Measurements from ENCODE around the gene AGPAT1. TPM values are rescaled to one million over a fixed set of nuclear protein-coding genes. Genes with fewer than 3 reads are reported as not detected.

AGPAT1 gene
- total RNA-seq, 1 experiment from 2014 or later = 82.3 TPM

- peak; percentile 26 for DNase-seq (ENCODE audit: low read depth)
Observed at GRCh38 chr6:32168807-32169591, 6.9 kb downstream of the AGPAT1 start.

- DNase-seq (ENCODE audit: low read depth) = no peak
Observed at GRCh38 chr6:32168350-32168749, 7.5 kb downstream of the AGPAT1 start.

GRCh38 chr6:32167761-32168262, 8.1 kb downstream of the AGPAT1 start:
- no peak for DNase-seq (ENCODE audit: low read depth)

- DNase-seq (ENCODE audit: low read depth) = no peak
Observed at GRCh38 chr6:32167154-32167760, 8.6 kb downstream of the AGPAT1 start.

GRCh38 chr6:32166411-32167061, 9.3 kb downstream of the AGPAT1 start:
- no peak for DNase-seq (ENCODE audit: low read depth)

GRCh38 chr6:32164295-32164694, 11.6 kb downstream of the AGPAT1 start, which contains the start of gene EGFL8:
EGFL8 (plus strand) TSS chr6:32164595; CDS start chr6:32166166, 1,571 bp downstream.
- no peak for DNase-seq (ENCODE audit: low read depth)

- peak; percentile 53 for DNase-seq (ENCODE audit: low read depth)
Observed at GRCh38 chr6:32163559-32164258, 12.2 kb downstream of the AGPAT1 start.

- DNase-seq (ENCODE audit: low read depth) = no peak
Observed at GRCh38 chr6:32158052-32158451, 17.8 kb downstream of the AGPAT1 start.

- no peak for DNase-seq (ENCODE audit: low read depth)
Observed at GRCh38 chr6:32156891-32157290, 19.0 kb downstream of the AGPAT1 start.

GRCh38 chr6:32154514-32155161, 21.2 kb downstream of the AGPAT1 start:
- peak; percentile 58 for DNase-seq (ENCODE audit: low read depth)

- DNase-seq (ENCODE audit: low read depth) = peak; percentile 93
Observed at GRCh38 chr6:32153564-32154513, 22.0 kb downstream of the AGPAT1 start, which contains the start of gene PPT2. PPT2 (plus strand) TSS chr6:32154141; CDS start chr6:32154595, 454 bp downstream.

- DNase-seq (ENCODE audit: low read depth) = peak; percentile 57
Observed at GRCh38 chr6:32152769-32153563, 22.9 kb downstream of the AGPAT1 start.

GRCh38 chr6:32151863-32152768, 23.8 kb downstream of the AGPAT1 start, which contains the start of gene PRRT1:
PRRT1 (minus strand) TSS chr6:32151939; CDS start chr6:32151827, 112 bp downstream.
- DNase-seq (ENCODE audit: low read depth) = no peak

- no peak for DNase-seq (ENCODE audit: low read depth)
Observed at GRCh38 chr6:32151181-32151862, 24.6 kb downstream of the AGPAT1 start.

GRCh38 chr6:32149932-32150870, 25.7 kb downstream of the AGPAT1 start:
- DNase-seq (ENCODE audit: low read depth) = no peak

- DNase-seq (ENCODE audit: low read depth) = no peak
Observed at GRCh38 chr6:32149092-32149755, 26.7 kb downstream of the AGPAT1 start.

Measured in RPMI7951 (cell line).